Stimulated activated CD4-positive, alpha-beta T cell treated with anti-CD3 and anti-CD28 coated beads, Interleukin-1b, Interleukin-23, amount 100 ng/mL, for 24 hours (primary cell): Measurements from ENCODE around the gene ASB13.

Experiments
- DNase-seq, 4 experiments: peaks; one replicate each; pipeline ENCODE4 v3.0.0-alpha.2; 2020; ENCODE audit warnings: low read depth in 4 of 4, low spot score in 1 of 4

The ASB13 gene

GRCh38 chr10:5591336-5591824 lies 75.0 kb downstream of the ASB13 start:
- no peak for DNase-seq

DNA sequence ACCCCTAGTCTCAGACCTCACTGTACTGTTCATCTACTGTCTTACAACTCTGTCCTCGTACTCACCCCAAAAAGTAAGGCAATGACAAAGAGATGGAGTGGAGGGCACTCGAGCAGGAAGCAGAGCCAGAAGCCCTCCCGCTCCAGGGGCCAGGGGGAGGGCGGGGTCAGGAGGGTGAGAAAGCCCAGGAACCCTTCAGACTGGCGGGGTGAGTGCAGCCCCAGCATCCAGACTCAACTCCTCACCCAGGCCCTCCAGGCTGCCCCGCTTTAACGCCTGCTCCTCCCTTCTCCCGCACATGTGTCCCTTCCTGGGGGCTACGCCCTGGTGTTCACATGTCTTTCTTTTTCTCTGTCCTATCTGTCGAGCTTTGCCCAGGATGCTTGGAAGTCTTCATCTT lies 75.6 kb downstream of the ASB13 start:
- no peak for DNase-seq

DNA sequence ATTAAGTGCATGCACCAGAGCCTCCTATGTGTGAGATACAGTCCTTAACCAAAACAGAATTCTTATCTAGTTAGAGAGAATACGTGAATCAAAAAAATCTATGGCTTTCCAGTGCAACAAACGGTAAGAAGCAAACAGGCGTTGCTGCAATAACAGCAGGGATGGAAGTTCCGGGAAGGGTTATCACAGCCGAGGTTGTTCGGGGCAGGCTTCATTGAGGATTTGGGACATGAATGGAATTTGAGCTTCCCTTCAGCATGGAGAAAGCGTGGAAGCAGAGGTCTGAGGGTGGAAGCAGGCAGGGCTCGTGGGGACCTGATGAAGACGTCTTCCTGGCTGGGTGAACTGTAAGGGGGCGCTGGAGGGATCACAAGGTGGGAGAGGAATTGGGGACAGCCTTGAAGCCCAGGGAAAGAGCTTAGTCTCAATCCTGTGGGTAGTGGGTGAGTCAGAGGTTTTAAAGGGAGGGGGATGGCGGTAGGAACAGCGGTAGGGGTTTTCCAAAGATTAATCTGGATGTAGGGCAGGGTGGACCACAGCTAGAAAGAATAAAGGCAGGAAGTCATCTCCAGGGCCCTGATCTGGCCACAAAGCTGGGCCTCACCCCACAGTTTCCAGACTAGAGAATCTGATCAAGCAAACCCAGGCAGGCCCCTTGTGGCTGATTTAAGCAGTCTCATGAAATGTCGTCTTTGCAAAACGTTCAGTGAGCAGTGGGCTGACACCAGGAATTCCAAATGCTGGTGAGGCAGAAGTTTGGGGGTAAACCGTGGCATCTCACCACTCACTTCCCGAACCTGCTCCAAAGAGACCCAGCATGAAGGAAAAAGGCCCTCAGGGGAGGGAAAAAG lies 76.5 kb downstream of the ASB13 start:
- no peak for DNase-seq

- DNase-seq: no peak
Observed at GRCh38 chr10:5589011-5589660, 77.3 kb downstream of the ASB13 start.
